Thyroid gland (tissue), 4 donors: ENCODE measurements around the gene P2RY2. TPM values are rescaled to one million over a fixed set of nuclear protein-coding genes. Genes with fewer than 3 reads are reported as not detected.

Experiments
- DNase-seq, 2 donors: peaks; one replicate each; pipeline ENCODE4 v3.0.0-alpha.2; 2019
- H3K27ac ChIP-seq, 3 donors: fragments of 200-600 bp; sonication (generic); 1 replicate in 2 of 3; 2 replicates in 1 of 3; pipeline ENCODE4 v1.5.1; 2016 to 2019; ENCODE audit warnings: mild to moderate bottlenecking in 1 of 3, moderate library complexity in 1 of 3
- H3K27me3 ChIP-seq: fragments of 200-600 bp; sonication (generic); one replicate; pipeline ENCODE4 v1.5.1; 2019
- H3K36me3 ChIP-seq, 2 donors: fragments of 200-600 bp; sonication (generic); one replicate each; pipeline ENCODE4 v1.5.1; 2016 to 2019
- H3K4me1 ChIP-seq, 2 donors: fragments of 200-600 bp; sonication (generic); one replicate each; pipeline ENCODE4 v1.5.1; 2017 to 2019
- H3K4me3 ChIP-seq, 3 donors: fragments of 200-600 bp; sonication (generic); replicated peaks in 1 of 3; 1 replicate in 2 of 3; 2 replicates in 1 of 3; pipeline ENCODE4 v1.5.1; 2016; ENCODE audit warnings: mild to moderate bottlenecking in 1 of 3
- H3K9me3 ChIP-seq: fragments of 200-600 bp; sonication (generic); one replicate; pipeline ENCODE4 v1.5.1; 2017
- POLR2A ChIP-seq, 2 donors: fragments of 450-650 bp; IDR thresholded peaks; one replicate each; pipeline ENCODE4 v1.6.1; 2017; ENCODE audit warnings: antibody characterized with exemption in 2 of 2, mild to moderate bottlenecking in 2 of 2, moderate library complexity in 1 of 2
- WGBS, 2 donors: methylation state at CpG; one replicate each; pipeline ENCODE4 v1.1.5; 2017; 5-methylcytosine and 5-hydroxymethylcytosine counted together
- intact Hi-C: fragments of 100-400 bp; cut with DNase I; formaldehyde crosslinking; loops from one replicate; pipeline ENCODE4 v1.15.1; 2023
- total RNA-seq, 4 donors: library from RNA; depleted of rRNA; stranded (reverse); fragments of >200 nt; gene quantifications; one replicate each; pipeline ENCODE4 v1.2.3, GENCODE V29; 2016
- TF ChIP-seq, protein P1 (sequence below), 6 experiments: fragments of 200-600 bp in 3 of 6; fragments of 450-650 bp in 3 of 6; sonication (generic) in 3 of 6; IDR thresholded peaks; one replicate each; pipeline ENCODE4 v1.5.1; 2016 to 2019; ENCODE audit warnings: antibody characterized with exemption in 6 of 6, mild to moderate bottlenecking in 2 of 6, inconsistent platforms in 1 of 6, moderate library complexity in 1 of 6

Gene P2RY2
- total RNA-seq, 4 donors from 2014 or later: 29.3 to 38.1 (median 37.7) TPM

DNA sequence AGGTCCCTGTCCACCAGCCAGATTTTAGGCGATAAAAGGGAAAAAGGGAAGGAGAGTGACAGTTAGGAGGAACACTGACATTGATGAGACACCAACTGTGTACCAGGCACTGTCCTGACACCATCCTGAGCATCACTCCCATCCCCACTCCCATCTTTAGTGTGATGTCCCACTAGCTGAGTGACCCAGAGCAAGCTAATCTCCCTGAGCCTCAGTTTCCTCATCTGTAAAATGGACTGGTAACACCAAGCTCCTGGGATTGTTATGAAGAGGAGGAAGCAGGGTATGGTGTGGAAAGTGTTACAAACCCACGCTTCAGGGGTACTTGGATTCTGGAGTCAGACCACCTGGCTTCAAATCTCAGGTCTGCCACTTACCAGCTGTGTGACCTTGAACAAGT lies 45.6 kb downstream of the P2RY2 start:
- peaks cover 15 to 21% of the 10 kb centered on the region in 2 donors for H3K4me1 ChIP-seq
- no peak overlapping the region for H3K4me3 ChIP-seq
- H3K27me3 ChIP-seq: no peaks in the 10 kb centered on the region
- no peak for TF ChIP-seq POLR2A (IDR thresholded peaks at IDR 0.05)
- TF ChIP-seq, protein P1, sequence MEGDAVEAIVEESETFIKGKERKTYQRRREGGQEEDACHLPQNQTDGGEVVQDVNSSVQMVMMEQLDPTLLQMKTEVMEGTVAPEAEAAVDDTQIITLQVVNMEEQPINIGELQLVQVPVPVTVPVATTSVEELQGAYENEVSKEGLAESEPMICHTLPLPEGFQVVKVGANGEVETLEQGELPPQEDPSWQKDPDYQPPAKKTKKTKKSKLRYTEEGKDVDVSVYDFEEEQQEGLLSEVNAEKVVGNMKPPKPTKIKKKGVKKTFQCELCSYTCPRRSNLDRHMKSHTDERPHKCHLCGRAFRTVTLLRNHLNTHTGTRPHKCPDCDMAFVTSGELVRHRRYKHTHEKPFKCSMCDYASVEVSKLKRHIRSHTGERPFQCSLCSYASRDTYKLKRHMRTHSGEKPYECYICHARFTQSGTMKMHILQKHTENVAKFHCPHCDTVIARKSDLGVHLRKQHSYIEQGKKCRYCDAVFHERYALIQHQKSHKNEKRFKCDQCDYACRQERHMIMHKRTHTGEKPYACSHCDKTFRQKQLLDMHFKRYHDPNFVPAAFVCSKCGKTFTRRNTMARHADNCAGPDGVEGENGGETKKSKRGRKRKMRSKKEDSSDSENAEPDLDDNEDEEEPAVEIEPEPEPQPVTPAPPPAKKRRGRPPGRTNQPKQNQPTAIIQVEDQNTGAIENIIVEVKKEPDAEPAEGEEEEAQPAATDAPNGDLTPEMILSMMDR (IDR thresholded peaks at IDR 0.05): no peak
- WGBS, 2 donors: 79 to 85% methylated on average over 2 of the region's 2 CpGs
- no peaks in the 10 kb centered on the region for H3K9me3 ChIP-seq
- intact Hi-C loops: no loop called here
- no peaks in the 10 kb centered on the region for H3K36me3 ChIP-seq
- H3K27ac ChIP-seq: no peak overlapping the region
- DNase-seq: no peak

DNA sequence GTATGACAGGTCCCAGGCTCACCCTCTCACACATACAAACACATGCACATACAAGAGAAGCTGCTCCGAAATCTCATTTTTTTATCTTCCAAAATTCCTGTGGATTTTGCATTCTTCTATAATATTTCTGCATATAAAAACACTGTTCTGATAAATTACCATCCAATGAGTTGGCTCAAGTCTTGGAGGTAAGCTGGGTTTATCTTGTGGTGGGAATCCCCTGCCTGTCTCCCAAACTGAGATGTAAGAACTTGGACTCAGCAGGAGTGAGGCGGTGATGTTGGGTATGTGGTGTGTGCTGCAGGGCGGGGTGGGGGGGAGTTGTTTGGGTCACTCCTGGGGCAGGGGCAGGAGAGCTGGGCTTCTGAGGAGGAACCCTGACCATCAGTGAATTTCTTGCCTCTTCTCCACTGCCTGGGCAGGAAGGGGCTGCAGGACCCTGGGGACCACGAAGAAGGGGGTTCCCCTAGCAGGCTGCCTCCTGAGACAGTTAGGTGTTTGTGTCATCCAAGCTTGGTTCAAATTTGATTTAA lies 47.3 kb downstream of the P2RY2 start:
- Histone ChIP-seq H3K9me3 (no peaks in the 10 kb centered on the region), H3K27me3 (no peaks in the 10 kb centered on the region), H3K4me3 (no peak overlapping the region), H3K27ac (no peak overlapping the region), H3K36me3 (no peaks in the 10 kb centered on the region), H3K4me1 (peaks cover 11 to 21% of the 10 kb centered on the region in 2 donors)
- no peak for DNase-seq
- 91% methylated on average over 4 of the region's 4 CpGs for WGBS, 2 donors
- intact Hi-C loops: no loop called here
- TF ChIP-seq, protein P1 (IDR thresholded peaks at IDR 0.05): no peak
- TF ChIP-seq POLR2A (IDR thresholded peaks at IDR 0.05): no peak

DNA sequence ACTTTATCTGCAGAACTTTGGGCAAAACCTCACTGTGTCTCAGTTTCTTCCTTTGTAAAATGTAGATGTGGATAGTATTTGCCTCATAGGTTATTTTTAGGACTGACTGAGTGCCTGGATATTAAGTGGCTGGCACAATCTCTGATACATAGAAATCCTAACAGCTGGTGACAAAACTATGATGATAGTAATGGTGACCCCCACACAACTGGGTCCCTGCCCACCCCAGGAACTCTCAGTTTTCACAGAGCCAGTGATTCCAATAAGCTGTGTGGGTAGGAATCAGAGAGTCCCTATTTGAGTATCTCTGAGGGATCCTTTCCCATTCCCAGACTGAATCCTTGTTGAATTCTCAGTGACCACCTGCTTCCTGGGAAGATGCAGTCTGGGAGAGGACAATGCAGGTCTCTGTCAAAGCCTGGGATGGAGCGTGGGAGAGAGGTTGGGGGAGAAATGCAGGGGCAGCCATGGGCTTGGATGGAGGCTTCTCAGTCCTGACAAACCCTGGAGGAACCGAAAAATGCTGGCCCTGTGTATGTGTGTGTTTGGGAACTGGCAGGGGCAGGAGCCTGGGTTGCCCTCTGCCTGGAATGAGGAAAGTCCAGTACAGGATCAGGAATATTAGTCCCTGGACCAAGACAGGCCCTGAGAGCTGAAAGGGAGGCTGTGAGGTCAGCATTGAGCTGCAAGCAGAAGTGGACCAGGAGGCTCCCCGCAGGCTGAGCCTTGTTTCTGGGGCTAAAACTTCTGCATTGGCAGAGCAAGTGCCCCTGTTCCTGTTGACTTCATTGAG lies 48.0 kb downstream of the P2RY2 start:
- H3K9me3 ChIP-seq: no peaks in the 10 kb centered on the region
- no peak overlapping the region for H3K27ac ChIP-seq
- DNase-seq: no peak
- no peak for TF ChIP-seq POLR2A (IDR thresholded peaks at IDR 0.05)
- TF ChIP-seq, protein P1 (IDR thresholded peaks at IDR 0.05): no peak
- no peaks in the 10 kb centered on the region for H3K27me3 ChIP-seq
- intact Hi-C loops: no loop called here
- 89% methylated on average over 3 of the region's 3 CpGs for WGBS, 2 donors
- no peaks in the 10 kb centered on the region for H3K36me3 ChIP-seq
- H3K4me3 ChIP-seq: no peak overlapping the region
- peaks cover 11 to 28% of the 10 kb centered on the region in 2 donors for H3K4me1 ChIP-seq

DNA sequence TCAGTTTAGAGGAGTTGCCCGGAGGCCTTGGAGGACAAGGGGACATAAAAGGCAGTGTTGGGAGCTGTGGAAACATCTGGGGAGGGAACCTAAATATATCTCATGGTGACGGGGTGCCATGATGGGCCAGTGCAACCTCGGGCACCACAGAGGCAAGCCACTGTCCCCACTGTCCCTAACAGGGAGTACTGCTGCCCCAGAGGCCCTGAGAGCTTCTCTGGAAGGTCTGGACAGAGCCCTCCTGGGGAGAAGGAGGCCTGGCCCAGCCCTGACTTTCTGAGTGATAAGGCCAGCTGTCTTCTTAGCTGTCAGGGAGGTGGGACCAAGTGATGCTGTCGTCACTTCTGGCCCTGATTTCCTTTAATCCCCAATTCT lies 48.6 kb downstream of the P2RY2 start:
- Histone ChIP-seq H3K27ac (no peak overlapping the region), H3K9me3 (no peaks in the 10 kb centered on the region), H3K4me3 (no peak overlapping the region), H3K36me3 (no peaks in the 10 kb centered on the region), H3K4me1 (peaks cover 11 to 28% of the 10 kb centered on the region in 2 donors), H3K27me3 (no peaks in the 10 kb centered on the region)
- no peak for DNase-seq
- TF ChIP-seq, protein P1 (IDR thresholded peaks at IDR 0.05): no peak
- no peak for TF ChIP-seq POLR2A (IDR thresholded peaks at IDR 0.05)
- intact Hi-C loops: no loop called here
- 87 to 97% methylated on average over 4 of the region's 4 CpGs for WGBS, 2 donors

GRCh38 chr11:73267122-73267846 lies 49.2 kb downstream of the P2RY2 start:
- no peaks in the 10 kb centered on the region for H3K9me3 ChIP-seq
- DNase-seq: no peak
- TF ChIP-seq, protein P1 (IDR thresholded peaks at IDR 0.05): no peak
- no peak for TF ChIP-seq POLR2A (IDR thresholded peaks at IDR 0.05)
- H3K27me3 ChIP-seq: no peaks in the 10 kb centered on the region
- no peak overlapping the region for H3K4me3 ChIP-seq
- no peak overlapping the region for H3K27ac ChIP-seq
- intact Hi-C loops: no loop called here
- H3K4me1 ChIP-seq: peaks cover 11 to 28% of the 10 kb centered on the region in 2 donors
- H3K36me3 ChIP-seq: no peaks in the 10 kb centered on the region
- WGBS, 2 donors: 70 to 75% methylated on average over 3 of the region's 3 CpGs
